HAP-1 (cell line): Measurements from ENCODE around the gene HSD17B2.

Experiments
- DNase-seq, 2 experiments: peaks; one replicate each; pipeline ENCODE4 v3.0.0-alpha.2; 2016 to 2020; ENCODE audit warnings: low spot score in 2 of 2
- H3K27me3 ChIP-seq: fragments of 250-450 bp; sonication (Bioruptor Pico); 2 replicates; pipeline ENCODE4 v1.5.1; 2020; ENCODE audit warnings: low read depth, mild to moderate bottlenecking, moderate library complexity
- H3K36me3 ChIP-seq: fragments of 250-450 bp; sonication (Bioruptor Pico); replicated peaks from 2 replicates; pipeline ENCODE4 v1.5.1; 2020; ENCODE audit warnings: mild to moderate bottlenecking
- H3K4me1 ChIP-seq: fragments of 250-450 bp; sonication (Bioruptor Pico); 2 replicates; pipeline ENCODE4 v1.5.1; 2020; ENCODE audit warnings: mild to moderate bottlenecking
- H3K4me3 ChIP-seq: fragments of 250-450 bp; sonication (Bioruptor Pico); 2 replicates; pipeline ENCODE4 v1.5.1; 2020; ENCODE audit warnings: mild to moderate bottlenecking, moderate library complexity
- H3K9me3 ChIP-seq: fragments of 250-450 bp; sonication (Bioruptor Pico); 2 replicates; pipeline ENCODE4 v1.5.1; 2020; ENCODE audit warnings: mild to moderate bottlenecking, moderate library complexity
- in situ Hi-C: fragments of 300-500 bp; cut with MboI; formaldehyde crosslinking; loops from 3 replicates; pipeline ENCODE4 v1.14.3; 2020; ENCODE audit warnings: low sequenced_read_pairs, inconsistent platforms, mixed read lengths

Gene HSD17B2

DNA sequence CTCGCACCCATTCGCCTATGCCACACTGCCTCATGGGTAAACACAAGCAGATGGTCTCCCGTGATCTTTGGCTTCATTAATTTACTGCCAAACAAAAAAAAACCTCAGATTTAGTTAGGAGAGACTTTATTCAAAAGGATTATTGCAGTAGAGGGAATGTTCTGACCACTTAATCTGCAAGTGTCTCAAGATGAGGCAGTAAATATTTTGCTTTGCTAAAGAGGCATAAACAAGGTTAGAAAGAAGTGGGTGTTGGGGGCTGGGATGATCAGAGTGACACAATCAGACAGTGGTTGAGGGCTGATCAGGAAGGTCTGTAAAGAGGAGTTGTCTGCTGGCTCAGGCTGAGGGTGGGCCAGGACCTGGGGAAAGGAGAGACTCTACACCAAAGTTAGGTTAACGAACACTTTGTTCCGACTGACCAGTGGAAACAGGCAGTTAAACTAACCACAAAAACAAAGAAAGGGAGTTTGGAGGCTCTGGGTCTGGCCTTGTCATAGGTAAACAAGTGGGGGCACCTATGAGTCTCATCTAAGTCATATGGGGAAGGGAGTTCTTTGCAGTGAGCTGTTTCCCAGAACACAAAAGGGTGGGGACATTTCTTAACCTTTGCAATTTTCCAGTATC lies 28.5 kb downstream of the HSD17B2 start:
- Histone ChIP-seq H3K36me3 (no peaks in the 10 kb centered on the region), H3K4me3 (no peak overlapping the region), H3K9me3 (no peaks in the 10 kb centered on the region), H3K4me1 (no peaks in the 10 kb centered on the region), H3K27me3 (no peaks in the 10 kb centered on the region)
- no peak for DNase-seq
- in situ Hi-C loops: no loop called here

- Histone ChIP-seq H3K4me1 (no peaks in the 10 kb centered on the region), H3K27me3 (no peaks in the 10 kb centered on the region)
- in situ Hi-C loops: no loop called here
Measured at GRCh38 chr16:82067042-82067803, 32.2 kb downstream of the HSD17B2 start.

GRCh38 chr16:82067804-82068325 lies 32.8 kb downstream of the HSD17B2 start:
- DNase-seq: no peak
- Histone ChIP-seq H3K4me1 (no peaks in the 10 kb centered on the region), H3K9me3 (no peaks in the 10 kb centered on the region), H3K4me3 (no peak overlapping the region), H3K27me3 (no peaks in the 10 kb centered on the region), H3K36me3 (no peaks in the 10 kb centered on the region)
- in situ Hi-C loops: no loop called here

More at GRCh38 chr16:82067042-82067803, 32.2 kb downstream of the HSD17B2 start:
- no peak for DNase-seq
- H3K4me3 ChIP-seq: no peak overlapping the region
- H3K36me3 ChIP-seq: no peaks in the 10 kb centered on the region
- H3K9me3 ChIP-seq: no peaks in the 10 kb centered on the region

DNA sequence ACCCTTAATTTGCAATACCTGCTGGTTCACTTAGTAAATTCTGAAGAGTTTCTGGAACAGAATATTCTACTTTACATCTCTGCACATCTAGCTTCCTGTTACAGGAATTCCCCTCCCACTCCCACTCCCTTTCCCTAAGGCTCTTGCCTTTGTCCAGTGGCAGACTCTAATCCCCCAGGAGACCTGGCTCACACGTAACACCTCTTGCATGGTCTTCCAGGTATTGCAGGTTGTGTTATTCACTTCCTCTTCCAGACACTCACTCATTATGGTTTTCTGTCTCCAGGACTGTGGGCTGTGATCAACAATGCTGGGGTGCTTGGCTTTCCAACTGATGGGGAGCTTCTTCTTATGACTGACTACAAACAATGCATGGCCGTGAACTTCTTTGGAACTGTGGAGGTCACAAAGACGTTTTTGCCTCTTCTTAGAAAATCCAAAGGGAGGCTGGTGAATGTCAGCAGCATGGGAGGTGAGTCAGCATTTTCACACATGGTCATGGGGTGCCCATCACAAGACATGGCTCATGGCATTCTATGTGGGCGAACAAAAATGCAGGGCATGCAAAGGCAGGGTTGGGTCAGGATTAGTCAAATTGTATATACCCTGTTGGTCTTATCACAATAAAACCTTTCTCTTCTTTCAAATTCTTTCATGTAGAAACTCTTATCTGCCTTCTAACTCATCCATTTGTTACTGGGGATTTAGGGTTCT lies 35.8 kb downstream of the HSD17B2 start:
- Histone ChIP-seq H3K4me3 (no peak overlapping the region), H3K36me3 (no peaks in the 10 kb centered on the region), H3K9me3 (no peaks in the 10 kb centered on the region), H3K27me3 (no peaks in the 10 kb centered on the region), H3K4me1 (no peaks in the 10 kb centered on the region; the same call in 1 of the 2 replicates)
- DNase-seq: peak in 1 of 2 experiments; percentile 9
- in situ Hi-C loops: no loop called here

- DNase-seq: no peak
- Histone ChIP-seq H3K27me3 (peaks cover 4% of the 10 kb centered on the region; the same call in 1 of the 2 replicates), H3K4me1 (no peaks in the 10 kb centered on the region; the same call in 1 of the 2 replicates), H3K36me3 (no peaks in the 10 kb centered on the region), H3K4me3 (no peak overlapping the region), H3K9me3 (no peaks in the 10 kb centered on the region)
- in situ Hi-C loops: no loop called here
Measured at GRCh38 chr16:82071421-82071820, 36.4 kb downstream of the HSD17B2 start.

GRCh38 chr16:82072313-82072712 lies 37.3 kb downstream of the HSD17B2 start:
- Histone ChIP-seq H3K4me1 (no peaks in the 10 kb centered on the region; the same call in 1 of the 2 replicates), H3K36me3 (no peaks in the 10 kb centered on the region), H3K27me3 (peaks cover 4% of the 10 kb centered on the region; the same call in 1 of the 2 replicates), H3K4me3 (no peak overlapping the region), H3K9me3 (no peaks in the 10 kb centered on the region)
- no peak for DNase-seq
- in situ Hi-C loops: no loop called here

GRCh38 chr16:82074019-82074558 lies 39.0 kb downstream of the HSD17B2 start:
- no peaks in the 10 kb centered on the region; the same call in 1 of the 2 replicates for H3K4me1 ChIP-seq
- H3K4me3 ChIP-seq: no peak overlapping the region
- in situ Hi-C loops: no loop called here
- no peaks in the 10 kb centered on the region for H3K36me3 ChIP-seq
- no peaks in the 10 kb centered on the region for H3K9me3 ChIP-seq
- peaks cover 4% of the 10 kb centered on the region; the same call in 1 of the 2 replicates for H3K27me3 ChIP-seq
- DNase-seq: no peak

GRCh38 chr16:82078125-82078524 lies 43.1 kb downstream of the HSD17B2 start:
- in situ Hi-C loops: no loop called here
- H3K4me3 ChIP-seq: no peak overlapping the region
- no peaks in the 10 kb centered on the region for H3K36me3 ChIP-seq
- peaks cover 5% of the 10 kb centered on the region for H3K4me1 ChIP-seq
- H3K9me3 ChIP-seq: no peaks in the 10 kb centered on the region
- H3K27me3 ChIP-seq: peaks cover 4% of the 10 kb centered on the region; the same call in 1 of the 2 replicates
- no peak for DNase-seq

DNA sequence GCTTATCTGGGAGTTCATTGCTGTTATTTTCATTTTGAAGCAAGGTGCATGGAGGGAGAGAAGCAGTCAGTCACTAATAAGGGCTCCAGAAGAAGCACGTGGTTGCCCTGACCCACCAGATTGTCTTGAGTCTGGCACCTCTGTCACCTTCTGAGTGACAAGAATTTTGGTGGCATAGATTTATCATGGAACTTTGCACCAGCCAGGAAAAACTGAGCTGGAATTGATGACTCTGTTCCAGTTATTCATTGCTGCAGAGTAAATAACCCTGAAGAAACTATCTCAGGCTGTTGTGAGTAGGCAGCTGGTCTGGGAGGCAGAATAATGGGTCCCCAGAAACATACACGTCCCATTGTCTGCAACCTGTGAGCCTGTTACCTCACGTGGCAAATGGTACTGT lies 44.8 kb downstream of the HSD17B2 start:
- in situ Hi-C loops: no loop called here

GRCh38 chr16:82081264-82081663 lies 46.2 kb downstream of the HSD17B2 start:
- DNase-seq: peak in 1 of 2 experiments; percentile 11
- Histone ChIP-seq H3K4me3 (no peak overlapping the region), H3K27me3 (no peaks in the 10 kb centered on the region), H3K36me3 (no peaks in the 10 kb centered on the region), H3K4me1 (peaks cover 5% of the 10 kb centered on the region; the same call in 1 of the 2 replicates), H3K9me3 (no peaks in the 10 kb centered on the region)
- in situ Hi-C loops: no loop called here

More for the DNA sequence above, 44.8 kb downstream of the HSD17B2 start:
- peaks cover 5% of the 10 kb centered on the region; the same call in 1 of the 2 replicates for H3K4me1 ChIP-seq
- no peaks in the 10 kb centered on the region for H3K36me3 ChIP-seq
- no peak for DNase-seq
- H3K4me3 ChIP-seq: no peak overlapping the region
- H3K27me3 ChIP-seq: peaks cover 4% of the 10 kb centered on the region; the same call in 1 of the 2 replicates
- H3K9me3 ChIP-seq: no peaks in the 10 kb centered on the region

DNA sequence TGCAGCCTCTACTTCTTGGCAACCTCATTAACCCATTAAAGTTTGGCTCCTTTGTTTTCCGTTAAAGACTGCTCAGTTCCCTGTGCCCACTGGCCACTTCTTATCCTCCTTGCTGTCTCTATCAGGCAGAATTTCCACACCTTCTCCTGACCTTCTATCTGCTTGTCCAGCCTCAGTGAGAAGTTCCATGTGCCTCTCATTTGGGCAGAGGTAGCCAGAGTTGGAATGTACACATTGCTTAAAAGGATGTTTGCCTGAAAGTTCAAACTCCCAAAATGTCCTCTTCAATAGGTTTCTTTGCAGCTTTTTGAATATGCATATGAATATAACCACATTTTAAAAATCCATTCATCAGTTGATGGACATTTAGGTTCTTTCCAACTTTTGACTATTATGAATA lies 47.0 kb downstream of the HSD17B2 start:
- H3K9me3 ChIP-seq: no peaks in the 10 kb centered on the region

DNA sequence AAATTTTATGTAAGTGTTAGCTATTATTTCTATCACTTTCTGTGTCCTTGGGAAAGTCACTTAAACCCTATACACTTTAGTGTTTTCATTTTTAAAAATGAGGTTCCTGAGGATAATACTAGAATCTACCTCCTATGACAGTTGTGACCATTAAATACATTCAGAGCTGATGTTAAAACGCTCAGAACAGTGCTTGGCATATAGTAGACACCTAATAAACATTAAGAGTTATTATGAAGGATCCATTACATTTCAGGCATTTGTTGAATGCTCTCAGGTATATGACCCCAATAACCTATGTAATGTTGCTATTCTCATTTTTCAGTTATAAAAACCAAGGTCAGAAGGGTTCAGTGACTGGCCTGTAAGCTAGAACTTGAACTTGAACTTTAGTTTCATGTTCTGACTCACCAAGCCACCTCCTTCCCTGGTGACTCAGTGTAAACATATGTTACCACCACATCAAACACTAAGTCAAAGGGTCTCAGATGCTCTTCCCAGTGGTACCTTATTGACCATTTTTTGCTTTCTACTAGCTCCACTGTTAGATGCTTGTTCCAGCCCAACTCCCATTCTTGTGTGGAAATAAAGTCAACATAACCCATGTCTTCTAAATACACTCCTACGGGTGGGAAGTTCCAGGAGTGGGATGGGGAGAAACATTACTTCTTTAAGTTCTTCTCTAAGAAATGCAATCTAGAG lies 47.6 kb downstream of the HSD17B2 start:
- in situ Hi-C loops: no loop called here
- Histone ChIP-seq H3K36me3 (no peaks in the 10 kb centered on the region), H3K27me3 (no peaks in the 10 kb centered on the region), H3K4me1 (peaks cover 6% of the 10 kb centered on the region; the same call in 1 of the 2 replicates), H3K9me3 (no peaks in the 10 kb centered on the region), H3K4me3 (no peak overlapping the region)
- no peak for DNase-seq

More for the DNA sequence above, 47.0 kb downstream of the HSD17B2 start:
- no peaks in the 10 kb centered on the region for H3K27me3 ChIP-seq
- DNase-seq: no peak
- in situ Hi-C loops: no loop called here
- H3K4me3 ChIP-seq: no peak overlapping the region
- H3K4me1 ChIP-seq: peaks cover 5% of the 10 kb centered on the region; the same call in 1 of the 2 replicates
- H3K36me3 ChIP-seq: no peaks in the 10 kb centered on the region
